Adrenal gland (tissue), 5 donors: Measurements from ENCODE around the gene PCSK6.

ENCODE experiments used
- POLR2A ChIP-seq, 2 donors: fragments of 450-650 bp; IDR thresholded peaks; one replicate each; pipeline ENCODE4 v1.6.1; 2017; ENCODE audit warnings: antibody characterized with exemption in 2 of 2, mild to moderate bottlenecking in 2 of 2, moderate library complexity in 1 of 2
- TF ChIP-seq, protein P1 (sequence below), 6 experiments: fragments of 450-650 bp in 4 of 6; fragments of 200-600 bp in 2 of 6; sonication (generic) in 1 of 6; IDR thresholded peaks; 1 replicate in 5 of 6; 2 replicates in 1 of 6; pipeline versions ENCODE4 v1.5.1 to v1.8.0; 2016 to 2021; ENCODE audit warnings: antibody characterized with exemption in 6 of 6, mild to moderate bottlenecking in 2 of 6, moderate library complexity in 1 of 6
- donor health status: DM: no; HTN: no; CAD: no.

DNA sequence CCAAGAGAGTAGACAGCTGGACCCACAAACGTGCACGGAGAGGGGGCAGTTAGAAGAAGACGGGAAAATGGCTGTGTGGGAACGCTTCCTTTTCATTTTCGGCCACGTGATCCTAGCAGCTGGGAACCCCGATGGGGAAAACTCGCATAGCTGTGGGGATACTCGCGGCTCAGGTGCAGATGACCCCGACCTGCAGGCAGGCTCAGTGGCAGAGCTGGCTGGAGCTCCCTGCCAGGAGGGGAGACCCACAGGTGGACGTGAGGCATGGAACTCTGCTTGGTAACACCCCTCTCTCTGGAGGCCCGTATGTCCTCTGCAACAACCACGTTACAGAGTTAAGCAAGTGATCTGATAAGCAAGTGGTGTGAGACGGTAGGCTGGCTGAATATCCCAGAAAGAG, 109.9 kb downstream of the PCSK6 start:
- TF ChIP-seq, protein P1, sequence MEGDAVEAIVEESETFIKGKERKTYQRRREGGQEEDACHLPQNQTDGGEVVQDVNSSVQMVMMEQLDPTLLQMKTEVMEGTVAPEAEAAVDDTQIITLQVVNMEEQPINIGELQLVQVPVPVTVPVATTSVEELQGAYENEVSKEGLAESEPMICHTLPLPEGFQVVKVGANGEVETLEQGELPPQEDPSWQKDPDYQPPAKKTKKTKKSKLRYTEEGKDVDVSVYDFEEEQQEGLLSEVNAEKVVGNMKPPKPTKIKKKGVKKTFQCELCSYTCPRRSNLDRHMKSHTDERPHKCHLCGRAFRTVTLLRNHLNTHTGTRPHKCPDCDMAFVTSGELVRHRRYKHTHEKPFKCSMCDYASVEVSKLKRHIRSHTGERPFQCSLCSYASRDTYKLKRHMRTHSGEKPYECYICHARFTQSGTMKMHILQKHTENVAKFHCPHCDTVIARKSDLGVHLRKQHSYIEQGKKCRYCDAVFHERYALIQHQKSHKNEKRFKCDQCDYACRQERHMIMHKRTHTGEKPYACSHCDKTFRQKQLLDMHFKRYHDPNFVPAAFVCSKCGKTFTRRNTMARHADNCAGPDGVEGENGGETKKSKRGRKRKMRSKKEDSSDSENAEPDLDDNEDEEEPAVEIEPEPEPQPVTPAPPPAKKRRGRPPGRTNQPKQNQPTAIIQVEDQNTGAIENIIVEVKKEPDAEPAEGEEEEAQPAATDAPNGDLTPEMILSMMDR (IDR thresholded peaks at IDR 0.05), result no peak
- TF ChIP-seq POLR2A (IDR thresholded peaks at IDR 0.05), result no peak
